H1 (cell line): ENCODE results near the gene KLHL36. TPM values are rescaled to one million over a fixed set of nuclear protein-coding genes. Genes with fewer than 3 reads are reported as not detected.

Experiments
- CTCF ChIA-PET: fragments of 300-600 bp; sonication (Branson Sonifier 250); formaldehyde crosslinking; loops from one replicate; lab custom pipeline; 2021; ENCODE audit not compliant: partially characterized antibody; lab: Charles Lee
- POLR2A ChIA-PET: fragments of 300-600 bp; sonication (Branson Sonifier 250); formaldehyde crosslinking; loops from one replicate; lab custom pipeline; 2021; ENCODE audit warnings: inconsistent platforms; ENCODE audit not compliant: partially characterized antibody; lab: Charles Lee
- DNase-seq, 2 experiments: peaks; one replicate each; pipeline versions ENCODE4 v3.0.0 to v3.0.0-alpha.2; 2010 to 2022; ENCODE audit warnings: low spot score in 2 of 2, low read depth in 1 of 2, mixed read lengths in 1 of 2
- FAIRE-seq: peaks from 2 replicates; lab custom pipeline; 2011; peaks lifted over from hg19 to GRCh38; lab: Jason Lieb, UNC
- H2AFZ ChIP-seq: 2 replicates; pipeline ENCODE4 v1.8.1; 2012; ENCODE audit warnings: low read length, inconsistent platforms
- H2AK5ac ChIP-seq: 2 replicates; pipeline ENCODE4 v1.6.1; 2013; ENCODE audit warnings: low read depth, low read length
- H2BK120ac ChIP-seq: replicated peaks from 2 replicates; pipeline ENCODE3; 2013; ENCODE audit warnings: low read depth, low read length, inconsistent platforms
- H2BK12ac ChIP-seq: 2 replicates; pipeline ENCODE4 v1.6.1; 2013; ENCODE audit warnings: low read depth, low read length
- H2BK15ac ChIP-seq: 2 replicates; pipeline ENCODE4 v1.6.1; 2013; ENCODE audit warnings: low read length
- H2BK20ac ChIP-seq: 2 replicates; pipeline ENCODE4 v1.6.1; 2013; ENCODE audit warnings: low read length
- H2BK5ac ChIP-seq: 2 replicates; pipeline ENCODE4 v1.6.1; 2013; ENCODE audit warnings: low read depth, low read length
- H3K14ac ChIP-seq: 2 replicates; pipeline ENCODE4 v1.6.1; 2013; ENCODE audit warnings: inconsistent platforms; ENCODE audit not compliant: insufficient read length
- H3K18ac ChIP-seq: 2 replicates; pipeline ENCODE4 v1.6.1; 2013; ENCODE audit warnings: low read length; ENCODE audit errors: extremely low read depth
- H3K23ac ChIP-seq: 2 replicates; pipeline ENCODE4 v1.6.1; 2013; ENCODE audit warnings: inconsistent platforms; ENCODE audit not compliant: insufficient read length
- H3K23me2 ChIP-seq: 2 replicates; pipeline ENCODE4 v1.6.1; 2013; ENCODE audit warnings: low read depth, low read length
- H3K27ac ChIP-seq: 2 replicates; pipeline ENCODE4 v1.6.1; 2011; ENCODE audit warnings: low read depth, low read length, inconsistent platforms
- H3K27me3 ChIP-seq, 4 experiments: replicated peaks in 1 of 4; 1 replicate in 1 of 4; 2 replicates in 3 of 4; pipeline versions ENCODE4 v1.6.1 to v1.8.1; 2011 to 2013; ENCODE audit warnings: low read length in 3 of 4, mild to moderate bottlenecking in 3 of 4, inconsistent platforms in 2 of 4, mixed read lengths in 2 of 4, moderate library complexity in 1 of 4; ENCODE audit not compliant: control insufficient read depth in 3 of 4, insufficient read depth in 3 of 4; ENCODE audit errors: extremely low read depth in 1 of 4
- H3K36me3 ChIP-seq, 4 experiments: 2 replicates each; pipeline versions ENCODE4 v1.6.1 to v1.8.1; 2011 to 2013; ENCODE audit warnings: mild to moderate bottlenecking in 4 of 4, low read length in 3 of 4, moderate library complexity in 2 of 4, control low read depth in 1 of 4, inconsistent platforms in 1 of 4; ENCODE audit not compliant: insufficient read depth in 4 of 4, control insufficient read depth in 2 of 4
- H3K4ac ChIP-seq: replicated peaks from 2 replicates; pipeline ENCODE3; 2013; ENCODE audit warnings: low read length, low read depth, mixed read lengths, inconsistent platforms; ENCODE audit not compliant: insufficient read length
- H3K4me1 ChIP-seq, 4 experiments: replicated peaks in 1 of 4; 1 replicate in 1 of 4; 2 replicates in 3 of 4; pipeline versions ENCODE4 v1.6.1 to v1.8.1; 2011 to 2013; ENCODE audit warnings: low read length in 3 of 4, inconsistent platforms in 2 of 4, mixed read lengths in 1 of 4; ENCODE audit not compliant: insufficient read depth in 4 of 4, control insufficient read depth in 3 of 4
- H3K4me2 ChIP-seq, 2 experiments: 2 replicates each; pipeline versions ENCODE4 v1.6.1 to v1.8.1; 2011 to 2013; ENCODE audit warnings: low read depth in 2 of 2, low read length in 2 of 2, control low read depth in 1 of 2, inconsistent platforms in 1 of 2, mild to moderate bottlenecking in 1 of 2; ENCODE audit not compliant: insufficient read depth in 1 of 2
- H3K4me3 ChIP-seq, 4 experiments: fragments of 200-600, 300-600 bp in 1 of 4; sonication (generic), shearing (Covaris generic), sonication (Bioruptor Twin) in 1 of 4; 2 replicates each; pipeline versions ENCODE4 v1.5.1 to v1.8.1; 2011 to 2016; ENCODE audit warnings: low read length in 4 of 4, low read depth in 3 of 4, control low read depth in 2 of 4, inconsistent platforms in 2 of 4, mild to moderate bottlenecking in 2 of 4, mixed read lengths in 1 of 4, moderate library complexity in 1 of 4; ENCODE audit not compliant: insufficient read depth in 2 of 4; ENCODE audit errors: extremely low read depth in 1 of 4
- H3K56ac ChIP-seq: replicated peaks from 2 replicates; pipeline ENCODE3; 2013; ENCODE audit warnings: low read depth, mild to moderate bottlenecking, mixed read lengths, low read length, inconsistent platforms; ENCODE audit not compliant: insufficient read length
- H3K79me1 ChIP-seq: 2 replicates; pipeline ENCODE4 v1.6.1; 2013; ENCODE audit warnings: low read depth, low read length, control low read depth
- H3K79me2 ChIP-seq, 2 experiments: 2 replicates each; pipeline versions ENCODE4 v1.6.1 to v1.8.1; 2012 to 2013; ENCODE audit warnings: low read length in 2 of 2, mild to moderate bottlenecking in 2 of 2, inconsistent platforms in 1 of 2; ENCODE audit not compliant: insufficient read depth in 2 of 2, control insufficient read depth in 1 of 2
- H3K9ac ChIP-seq, 4 experiments: replicated peaks in 1 of 4; 1 replicate in 1 of 4; 2 replicates in 3 of 4; pipeline versions ENCODE4 v1.6.1 to v1.8.1; 2011 to 2013; ENCODE audit warnings: low read depth in 3 of 4, low read length in 3 of 4, control low read depth in 2 of 4, mild to moderate bottlenecking in 2 of 4, moderate library complexity in 2 of 4, inconsistent platforms in 1 of 4; ENCODE audit errors: extremely low read depth in 1 of 4
- H3K9me3 ChIP-seq, 2 experiments: 2 replicates each; pipeline versions ENCODE4 v1.6.1 to v1.8.1; 2012 to 2013; ENCODE audit warnings: mild to moderate bottlenecking in 2 of 2, moderate library complexity in 2 of 2, control low read depth in 1 of 2, inconsistent platforms in 1 of 2, low read depth in 1 of 2, low read length in 1 of 2, mixed read lengths in 1 of 2; ENCODE audit not compliant: insufficient read depth in 2 of 2
- H4K20me1 ChIP-seq, 2 experiments: replicated peaks in 1 of 2; 2 replicates each; pipeline versions ENCODE3 to v1.8.1; 2011 to 2013; ENCODE audit warnings: inconsistent platforms in 2 of 2, low read length in 2 of 2, mild to moderate bottlenecking in 1 of 2; ENCODE audit not compliant: insufficient read depth in 2 of 2, control insufficient read depth in 1 of 2
- H4K5ac ChIP-seq: 2 replicates; pipeline ENCODE4 v1.6.1; 2013; ENCODE audit warnings: low read length, low read depth, mixed read lengths, inconsistent platforms; ENCODE audit not compliant: insufficient read length
- H4K8ac ChIP-seq: 2 replicates; pipeline ENCODE4 v1.8.0; 2013; ENCODE audit warnings: mild to moderate bottlenecking, moderate library complexity, low read length, inconsistent platforms; ENCODE audit not compliant: insufficient read depth; ENCODE audit errors: extremely low read depth
- H4K91ac ChIP-seq: replicated peaks from 2 replicates; pipeline ENCODE3; 2013; ENCODE audit warnings: low read length, mixed read lengths, inconsistent platforms; ENCODE audit not compliant: insufficient read length
- BACH1 ChIP-seq: IDR thresholded peaks from 2 replicates; pipeline ENCODE4 v1.6.1; 2012; ENCODE audit warnings: low read length, improper control_type of control experiment
- CHD2 ChIP-seq: IDR thresholded peaks from 2 replicates; pipeline ENCODE4 v1.6.1; 2012; ENCODE audit warnings: low read length, improper control_type of control experiment
- GTF2F1 ChIP-seq: IDR thresholded peaks from 2 replicates; pipeline ENCODE4 v1.6.1; 2012; ENCODE audit warnings: low read depth, low read length, improper control_type of control experiment, borderline replicate concordance
- SAP30 ChIP-seq: fragments of 300-600 bp; sonication (generic); IDR thresholded peaks from 2 replicates; pipeline ENCODE4 v1.7.1; 2012; ENCODE audit warnings: low read length, moderate library complexity, mild to moderate bottlenecking, inconsistent platforms; ENCODE audit not compliant: insufficient read depth, insufficient replicate concordance
- WGBS, 2 experiments: shearing (Covaris generic) in 1 of 2; methylation state at CpG; one replicate each; pipeline versions ENCODE4 v1.1.6 to v1.1.7; 2013 to 2015; ENCODE audit warnings: low lambda C conversion rate in 2 of 2, mixed read lengths in 2 of 2, inconsistent platforms in 1 of 2, low coverage in 1 of 2, missing lambda C conversion rate in 1 of 2; ENCODE audit not compliant: insufficient replicate concordance in 2 of 2, insufficient coverage in 1 of 2, insufficient read length in 1 of 2; ENCODE audit errors: extremely low coverage in 1 of 2, missing lambda C conversion rate in 1 of 2; 5-methylcytosine and 5-hydroxymethylcytosine counted together
- polyA plus RNA-seq, 7 experiments: library from polyadenylated mRNA; depleted of rRNA in 3 of 7; stranded (reverse) in 5 of 7; unstranded in 2 of 7; fragments of >200 nt in 5 of 7; fragments of 200-250 nt in 2 of 7; gene quantifications; 1 replicate in 5 of 7; 2 replicates in 1 of 7; 4 replicates in 1 of 7; pipeline versions ENCODE4 v1.2.1 to v1.2.3, GENCODE V29; 2011 to 2013; ENCODE audit warnings: missing spikeins in 2 of 7, mixed read lengths in 2 of 7
- total RNA-seq: library from RNA; stranded (reverse); fragmentation: NEBNext Ultra II Directional; extraction: Animal tissue kit (Norgen Biotek cat#: 25700); gene quantifications from 2 replicates; pipeline ENCODE4 v1.2.1, GENCODE V29; 2021
- TF ChIP-seq, protein P1 (sequence below), 3 experiments: IDR thresholded peaks; 1 replicate in 2 of 3; 2 replicates in 1 of 3; pipeline versions ENCODE4 v1.5.1 to v1.6.1; 2011; ENCODE audit warnings: low read length in 3 of 3, mild to moderate bottlenecking in 3 of 3, inconsistent platforms in 2 of 3, low read depth in 1 of 3, moderate library complexity in 1 of 3; ENCODE audit not compliant: insufficient read depth in 1 of 3; ENCODE audit errors: control extremely low read depth in 1 of 3

Gene KLHL36
- total and polyA plus RNA-seq, 2 of the 8 experiments (the other 6 are each of a cell fraction or from before 2014, with no cell fraction given): 22.9 to 33.6 TPM

DNA sequence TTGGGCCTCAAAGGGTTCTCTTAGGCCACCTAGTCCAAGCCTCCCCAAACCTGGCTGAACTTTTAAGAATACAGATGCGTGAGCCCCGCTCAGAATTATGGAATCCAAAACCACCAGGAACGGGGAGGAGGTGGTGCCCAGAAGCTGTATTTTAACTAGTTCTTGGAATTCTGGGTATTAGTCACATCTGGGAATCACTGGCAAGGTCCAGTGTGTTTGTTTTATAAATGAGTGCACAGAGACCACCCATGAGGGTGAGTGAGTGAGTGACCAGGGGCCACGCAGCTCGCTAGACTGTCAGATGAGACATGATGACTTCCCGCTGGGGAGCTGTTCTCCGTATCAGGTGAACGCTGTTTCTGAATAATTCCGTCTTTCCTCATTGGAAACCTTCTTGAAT is 14.2 kb downstream of the KLHL36 start:
- CTCF ChIA-PET: interaction anchor here (0.6 to 4.7 kb wide), 15 partner anchors 8 to 1193 kb away, joined by 3 to 44 read pairs (median 4); no protein-coding TSS in a partner anchor
- Histone ChIP-seq H4K20me1 (no peaks in the 10 kb centered on the region), H2AFZ (no peak overlapping the region), H3K56ac (no peak overlapping the region), H2AK5ac (no peak overlapping the region), H3K14ac (no peak overlapping the region), H2BK120ac (no peak overlapping the region), H4K91ac (no peak overlapping the region), H3K4me3 (no peak overlapping the region), H3K4me2 (no peak overlapping the region), H3K9me3 (no peaks in the 10 kb centered on the region), H2BK20ac (no peak overlapping the region), H3K36me3 (peaks cover 4 to 19% (median 13%) of the 10 kb centered on the region in 4 experiments; a peak in 5 of 8 replicates), H3K9ac (no peak overlapping the region), H2BK5ac (no peak overlapping the region)
- no peak for FAIRE-seq
- POLR2A ChIA-PET: no interaction called here
- TF ChIP-seq, protein P1, sequence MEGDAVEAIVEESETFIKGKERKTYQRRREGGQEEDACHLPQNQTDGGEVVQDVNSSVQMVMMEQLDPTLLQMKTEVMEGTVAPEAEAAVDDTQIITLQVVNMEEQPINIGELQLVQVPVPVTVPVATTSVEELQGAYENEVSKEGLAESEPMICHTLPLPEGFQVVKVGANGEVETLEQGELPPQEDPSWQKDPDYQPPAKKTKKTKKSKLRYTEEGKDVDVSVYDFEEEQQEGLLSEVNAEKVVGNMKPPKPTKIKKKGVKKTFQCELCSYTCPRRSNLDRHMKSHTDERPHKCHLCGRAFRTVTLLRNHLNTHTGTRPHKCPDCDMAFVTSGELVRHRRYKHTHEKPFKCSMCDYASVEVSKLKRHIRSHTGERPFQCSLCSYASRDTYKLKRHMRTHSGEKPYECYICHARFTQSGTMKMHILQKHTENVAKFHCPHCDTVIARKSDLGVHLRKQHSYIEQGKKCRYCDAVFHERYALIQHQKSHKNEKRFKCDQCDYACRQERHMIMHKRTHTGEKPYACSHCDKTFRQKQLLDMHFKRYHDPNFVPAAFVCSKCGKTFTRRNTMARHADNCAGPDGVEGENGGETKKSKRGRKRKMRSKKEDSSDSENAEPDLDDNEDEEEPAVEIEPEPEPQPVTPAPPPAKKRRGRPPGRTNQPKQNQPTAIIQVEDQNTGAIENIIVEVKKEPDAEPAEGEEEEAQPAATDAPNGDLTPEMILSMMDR (IDR thresholded peaks at IDR 0.05; ENCODE audit: control extremely low read depth in 1 of 3, insufficient read depth in 1 of 3, low read depth in 1 of 3, low read length in 3 of 3): no peak
- TF ChIP-seq CHD2: no peak
- TF ChIP-seq GTF2F1: no peak
- TF ChIP-seq BACH1: no peak
- TF ChIP-seq SAP30: no peak
- TF ChIP-seq, all 59 proteins: peak for 0
- Histone ChIP-seq H2BK15ac (no peak overlapping the region), H3K23me2 (no peaks in the 10 kb centered on the region), H3K79me2 (no peaks in the 10 kb centered on the region), H3K27me3 (no peaks in the 10 kb centered on the region), H3K4me1 (peaks cover 0 to 5% (median 0%) of the 10 kb centered on the region in 4 experiments; a peak in 2 of 7 replicates), H3K18ac (no peak overlapping the region), H3K23ac (no peak overlapping the region), H3K4ac (no peak overlapping the region), H4K8ac (no peak overlapping the region), H4K5ac (no peak overlapping the region), H3K27ac (no peak overlapping the region), H2BK12ac (no peak overlapping the region), H3K79me1 (no peaks in the 10 kb centered on the region)
- WGBS, 2 experiments: 94% methylated on average over 9 of the region's 9 CpGs; no CpG with 5 or more reads in 1 of the 2 experiments
- DNase-seq: no peak
